ENCODE data around the gene CLMN. TPM values are rescaled to one million over a fixed set of nuclear protein-coding genes. Genes with fewer than 3 reads are reported as not detected.

Gene CLMN
- total RNA-seq (2021; fragmentation: NEBNext Ultra II Directional; extraction: Animal tissue kit (Norgen Biotek cat#: 25700)): under 1 TPM in 1 of 6 experiments, not detected in 5; 0.02 TPM
- long read RNA-seq: 0 reads

GRCh38 chr14:95319312-95320077, at the start of gene CLMN:
TSS of gene CLMN (minus strand) at chr14:95319908. CDS start at chr14:95319792, 116 bp downstream.
- TF ChIP-seq CTCF (IDR thresholded peaks at IDR 0.05): no peak
- H3K27me3 Mint-ChIP-seq (ENCODE audit: insufficient read depth): peaks cover 30% of the 10 kb centered on the region
- H3K27ac Mint-ChIP-seq: no peak within 1 kb of the TSS
- no peaks in the 10 kb centered on the region for H3K9me3 Mint-ChIP-seq
- H3K4me3 Mint-ChIP-seq: peak within 1 kb of the TSS; percentile 25; the same call in 1 of the 2 replicates
- DNase-seq: no peak
- H3K4me1 Mint-ChIP-seq (ENCODE audit: low read depth): no peaks in the 10 kb centered on the region
- H3K36me3 Mint-ChIP-seq (ENCODE audit: low read depth): no peaks in the 10 kb centered on the region

- TF ChIP-seq CTCF (IDR thresholded peaks at IDR 0.05): no peak
- H3K4me3 Mint-ChIP-seq: no peak overlapping the region
- H3K4me1 Mint-ChIP-seq (ENCODE audit: low read depth): no peaks in the 10 kb centered on the region
- no peaks in the 10 kb centered on the region; the same call in 1 of the 2 replicates for H3K27me3 Mint-ChIP-seq (ENCODE audit: insufficient read depth)
- no peak overlapping the region for H3K27ac Mint-ChIP-seq
- no peaks in the 10 kb centered on the region for H3K9me3 Mint-ChIP-seq
- H3K36me3 Mint-ChIP-seq (ENCODE audit: low read depth): no peaks in the 10 kb centered on the region
- no peak for DNase-seq
These were observed 45.7 kb upstream of the CLMN start for GRCh38 chr14:95365401-95365800.

GRCh38 chr14:95364481-95365209, 44.9 kb upstream of the CLMN start:
- no peak for TF ChIP-seq CTCF (IDR thresholded peaks at IDR 0.05)
- Mint-ChIP-seq H3K9me3 (no peaks in the 10 kb centered on the region), H3K4me3 (no peak overlapping the region), H3K27me3 (ENCODE audit: insufficient read depth) (no peaks in the 10 kb centered on the region; the same call in 1 of the 2 replicates), H3K27ac (no peak overlapping the region), H3K36me3 (ENCODE audit: low read depth) (no peaks in the 10 kb centered on the region), H3K4me1 (ENCODE audit: low read depth) (no peaks in the 10 kb centered on the region)
- no peak for DNase-seq

GRCh38 chr14:95363468-95363954, 43.8 kb upstream of the CLMN start:
- Mint-ChIP-seq H3K36me3 (ENCODE audit: low read depth) (no peaks in the 10 kb centered on the region), H3K9me3 (no peaks in the 10 kb centered on the region), H3K4me1 (ENCODE audit: low read depth) (no peaks in the 10 kb centered on the region), H3K4me3 (no peak overlapping the region), H3K27ac (no peak overlapping the region), H3K27me3 (ENCODE audit: insufficient read depth) (no peaks in the 10 kb centered on the region)
- TF ChIP-seq CTCF (IDR thresholded peaks at IDR 0.05): no peak
- no peak for DNase-seq

GRCh38 chr14:95362138-95362494, 42.4 kb upstream of the CLMN start:
- TF ChIP-seq CTCF (IDR thresholded peaks at IDR 0.05): no peak
- no peak overlapping the region for H3K4me3 Mint-ChIP-seq
- H3K36me3 Mint-ChIP-seq (ENCODE audit: low read depth): no peaks in the 10 kb centered on the region
- H3K9me3 Mint-ChIP-seq: no peaks in the 10 kb centered on the region
- no peaks in the 10 kb centered on the region for H3K4me1 Mint-ChIP-seq (ENCODE audit: low read depth)
- no peaks in the 10 kb centered on the region for H3K27me3 Mint-ChIP-seq (ENCODE audit: insufficient read depth)
- no peak overlapping the region for H3K27ac Mint-ChIP-seq
- no peak for DNase-seq
